Fibroblast of gingiva (primary cell): Measurements from ENCODE around the gene VGLL2.
"Not testable (repeated sequence)": the region's sequence is repeated elsewhere in the genome, so short reads cannot be mapped to it uniquely, and the experiment has no call there.

ENCODE experiments used
- DNase-seq: peaks from one replicate; pipeline ENCODE4 v3.0.0-alpha.2; 2011; ENCODE audit warnings: low read depth

Gene VGLL2, protein sequence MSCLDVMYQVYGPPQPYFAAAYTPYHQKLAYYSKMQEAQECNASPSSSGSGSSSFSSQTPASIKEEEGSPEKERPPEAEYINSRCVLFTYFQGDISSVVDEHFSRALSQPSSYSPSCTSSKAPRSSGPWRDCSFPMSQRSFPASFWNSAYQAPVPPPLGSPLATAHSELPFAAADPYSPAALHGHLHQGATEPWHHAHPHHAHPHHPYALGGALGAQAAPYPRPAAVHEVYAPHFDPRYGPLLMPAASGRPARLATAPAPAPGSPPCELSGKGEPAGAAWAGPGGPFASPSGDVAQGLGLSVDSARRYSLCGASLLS

DNA sequence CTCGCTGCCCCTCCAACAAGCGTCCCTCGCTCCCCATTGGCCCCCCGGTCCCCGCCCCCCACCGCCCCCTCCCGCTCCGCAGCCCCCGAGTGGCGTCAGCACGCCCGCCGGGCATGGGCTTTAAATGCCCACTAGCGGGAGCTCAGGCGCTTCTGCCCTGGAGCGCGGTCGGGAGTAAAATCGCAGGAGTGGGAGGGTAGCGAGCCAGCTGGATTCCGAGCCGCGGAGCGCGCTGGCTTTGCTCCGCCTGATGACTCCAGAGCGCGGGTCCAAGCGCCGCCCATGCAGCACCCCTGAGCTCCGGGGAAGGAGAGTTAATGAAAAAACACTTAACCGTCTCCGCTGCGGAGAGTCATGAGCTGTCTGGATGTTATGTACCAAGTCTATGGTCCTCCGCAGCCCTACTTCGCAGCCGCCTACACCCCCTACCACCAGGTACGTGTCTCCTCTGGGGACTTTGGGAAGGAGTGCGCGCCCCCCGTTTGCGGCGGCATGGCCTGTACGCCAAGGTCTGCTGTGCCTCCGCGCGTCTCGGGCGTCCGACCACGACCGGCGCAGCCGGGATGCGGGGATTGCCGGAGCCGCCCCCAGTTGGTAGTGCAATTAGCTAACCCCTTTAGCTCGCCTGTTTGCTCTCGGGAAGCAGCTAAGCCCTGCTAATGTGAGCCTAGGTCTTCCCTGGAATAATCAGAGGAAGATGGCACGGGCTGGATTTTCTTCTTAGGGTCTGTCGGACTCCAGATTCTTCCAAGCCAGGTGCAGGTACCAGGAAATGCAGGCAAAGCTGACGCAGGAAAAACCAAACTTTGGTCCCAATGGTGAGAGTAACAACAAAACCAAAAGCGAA lies at the start of gene VGLL2:
VGLL2 (plus strand) TSS at position 149 of the 847 bp plus-strand sequence; CDS start at position 355, 206 bp downstream.
- peak; percentile 14 for DNase-seq

DNA sequence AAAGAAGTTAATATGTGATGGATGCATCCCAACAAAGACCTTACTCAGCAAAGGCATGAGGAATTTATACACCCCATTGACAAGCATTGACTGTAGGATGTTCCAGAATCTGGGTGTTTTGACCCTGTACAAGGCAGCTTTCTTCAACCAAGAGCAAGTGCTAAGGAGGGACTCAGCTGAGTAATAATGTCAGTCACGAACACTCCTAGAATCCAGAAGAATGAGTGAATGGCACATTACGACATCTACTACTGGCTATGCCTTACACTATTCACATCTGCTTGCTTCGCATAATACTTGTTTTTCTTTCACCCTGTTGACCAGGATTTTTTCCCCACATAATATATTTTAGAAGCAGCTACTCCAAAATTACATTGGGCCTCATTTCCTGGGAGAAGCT lies 42.5 kb upstream of the VGLL2 start:
- DNase-seq, result no peak

DNA sequence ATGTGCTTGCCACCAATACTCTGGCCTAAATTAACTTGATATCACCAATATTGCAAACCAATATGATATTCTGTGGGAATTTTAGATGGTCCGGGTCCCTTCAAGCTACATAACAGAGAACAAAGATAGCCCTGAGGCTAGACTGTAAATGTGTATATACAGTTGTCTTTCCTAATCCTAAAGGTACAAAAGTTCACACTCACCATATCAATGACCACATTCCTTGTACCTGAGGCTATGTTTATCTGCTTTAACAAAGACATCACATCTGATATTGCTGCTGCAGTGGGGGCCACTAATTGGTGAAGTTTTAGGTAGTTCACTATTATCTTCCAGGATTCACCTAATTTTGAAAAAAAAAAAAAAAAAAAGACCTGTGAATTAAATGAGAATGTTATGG lies 38.6 kb upstream of the VGLL2 start:
- no peak for DNase-seq

DNA sequence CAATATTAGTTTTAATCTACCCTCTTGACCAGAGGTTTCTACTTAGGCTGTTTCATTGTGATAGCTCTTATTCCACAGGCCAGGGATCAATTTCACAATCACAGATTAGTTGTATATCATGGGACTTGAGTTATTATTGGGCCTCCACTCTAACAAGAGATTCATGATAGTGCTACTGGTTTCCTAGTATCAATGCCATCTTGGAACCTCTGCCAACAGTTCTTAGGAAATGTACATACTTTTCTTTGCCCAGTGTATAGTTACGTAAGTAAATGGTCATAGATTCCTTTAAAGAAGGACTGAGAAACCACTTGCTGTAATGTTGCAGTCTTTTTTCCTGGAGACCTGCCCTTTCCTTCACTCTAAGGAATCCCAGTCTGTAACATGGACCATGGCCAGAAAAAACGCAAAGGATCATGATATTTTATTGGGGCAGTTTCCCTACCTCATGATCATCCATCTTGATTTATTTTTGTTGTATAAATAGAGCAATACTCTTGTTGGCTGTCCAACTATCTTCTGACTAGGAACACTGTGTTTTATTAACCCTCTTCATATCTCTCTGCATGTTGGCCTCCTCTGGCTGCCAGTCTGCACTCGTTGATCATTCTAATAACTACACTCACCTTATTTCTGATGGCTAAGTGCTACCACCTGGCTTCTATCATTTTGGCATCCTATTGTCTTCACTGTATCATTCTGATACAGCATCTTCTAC lies 38.0 kb upstream of the VGLL2 start:
- peak; percentile 21 for DNase-seq

DNA sequence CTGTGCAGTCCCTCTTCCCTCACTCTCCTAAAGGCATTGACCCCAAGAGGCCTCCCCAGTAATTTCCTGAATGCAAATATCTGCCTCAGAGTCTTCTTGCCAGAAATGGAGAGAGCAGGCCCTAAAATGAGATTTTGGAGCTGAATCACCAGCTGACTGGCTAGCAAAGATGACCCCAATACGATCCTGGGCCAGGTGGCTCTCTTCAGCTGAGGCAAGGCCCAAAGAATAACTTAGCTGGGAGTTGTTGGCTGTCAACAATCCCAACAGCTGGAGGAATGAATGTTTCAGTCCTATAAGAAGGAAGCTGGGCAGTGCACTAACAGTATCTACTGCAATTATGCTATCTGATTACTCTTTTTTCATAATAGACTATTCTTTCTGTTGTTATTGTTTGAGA lies 37.2 kb upstream of the VGLL2 start:
- no peak for DNase-seq

DNA sequence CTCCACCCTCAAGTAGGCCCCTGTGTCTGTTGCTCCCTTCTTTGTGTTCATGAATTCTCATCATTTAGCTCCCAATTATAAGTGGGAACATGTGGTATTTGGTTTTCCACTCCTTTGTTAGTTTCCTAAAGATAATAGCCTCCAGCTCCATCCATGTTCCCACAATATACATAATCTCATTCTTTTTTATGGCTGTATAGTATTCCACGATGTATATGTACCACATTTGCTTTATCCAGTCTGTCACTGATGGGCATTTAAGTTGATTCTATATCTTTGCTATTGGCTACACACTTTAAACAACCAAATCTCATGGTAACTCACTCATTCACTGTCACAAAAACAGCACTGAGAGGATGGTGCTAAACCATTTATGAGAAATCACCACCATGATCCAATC lies 35.5 kb upstream of the VGLL2 start:
- DNase-seq, result no peak

DNA sequence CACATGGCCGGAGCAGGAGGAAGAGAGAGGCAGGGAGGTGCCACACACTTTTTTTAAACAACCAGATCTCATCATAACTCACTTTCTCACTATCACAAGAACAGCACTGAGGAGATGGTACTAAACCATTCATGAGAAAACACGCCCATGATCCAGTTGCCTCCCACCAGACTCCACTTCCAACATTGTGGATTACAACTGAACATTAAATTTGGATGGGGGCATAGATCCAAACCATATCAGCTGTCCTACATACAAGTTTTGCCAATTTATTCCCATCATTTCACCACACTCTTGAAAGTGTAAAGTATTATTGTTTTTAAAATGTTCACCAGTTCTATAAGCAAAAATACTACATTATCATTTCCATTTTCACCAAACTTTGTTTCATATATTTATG lies 33.9 kb upstream of the VGLL2 start:
- no peak for DNase-seq

DNA sequence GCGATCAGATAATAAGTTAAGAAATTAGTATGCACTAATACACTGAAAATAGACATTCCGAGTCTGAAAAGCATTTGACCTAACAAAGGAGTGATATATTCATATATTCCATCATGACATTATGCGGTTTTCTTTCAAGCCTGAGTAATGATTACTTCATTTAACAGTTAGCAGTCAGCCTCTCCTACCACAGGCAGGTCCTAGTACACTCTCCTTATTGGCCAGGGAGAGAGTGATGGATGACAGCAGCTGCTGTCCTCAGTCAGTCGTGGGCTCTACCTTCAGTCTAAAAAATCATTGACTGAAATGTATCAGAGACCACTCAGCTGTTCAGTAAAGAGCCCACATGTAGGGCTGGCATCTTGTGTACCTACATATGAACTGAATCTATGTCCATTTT lies 33.2 kb upstream of the VGLL2 start:
- no peak for DNase-seq

DNA sequence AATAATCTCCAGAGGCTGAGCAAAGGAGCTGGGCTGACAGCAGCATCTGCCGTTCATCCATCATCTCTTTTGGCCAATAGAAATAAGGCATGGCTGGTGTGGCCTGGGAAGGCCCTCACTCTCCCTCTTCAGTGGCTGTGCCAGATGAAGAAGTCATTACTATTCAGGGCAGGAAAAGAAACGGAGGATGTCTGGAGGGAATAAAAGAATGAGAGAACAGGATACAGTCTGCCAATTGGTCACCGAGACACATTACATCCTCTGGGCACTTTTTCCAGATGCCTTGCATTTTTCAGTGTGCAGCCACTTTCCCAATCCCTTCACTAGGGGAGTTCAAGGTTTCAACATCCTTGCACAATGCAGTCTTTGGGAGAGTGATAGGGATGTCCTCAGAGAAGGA lies 32.2 kb upstream of the VGLL2 start:
- DNase-seq, result peak; percentile 16

DNA sequence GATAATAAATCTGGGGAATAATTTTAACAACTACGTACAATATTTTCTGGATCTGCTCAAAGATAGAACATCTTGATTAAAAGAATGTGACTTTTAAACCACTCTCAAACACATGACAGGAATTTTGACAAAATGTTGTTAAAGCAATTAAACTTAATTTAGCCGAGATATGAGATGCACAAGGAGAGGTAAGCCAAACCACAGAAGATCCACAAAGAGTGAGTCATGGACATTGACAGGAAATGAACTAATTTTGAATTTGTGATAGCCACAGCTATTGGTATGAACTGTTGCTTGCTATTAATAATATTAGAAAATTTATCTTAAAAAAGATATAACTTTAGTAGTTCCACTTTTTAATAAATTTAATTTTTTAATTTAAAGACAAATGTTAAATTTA lies 27.8 kb upstream of the VGLL2 start:
- no peak for DNase-seq

DNA sequence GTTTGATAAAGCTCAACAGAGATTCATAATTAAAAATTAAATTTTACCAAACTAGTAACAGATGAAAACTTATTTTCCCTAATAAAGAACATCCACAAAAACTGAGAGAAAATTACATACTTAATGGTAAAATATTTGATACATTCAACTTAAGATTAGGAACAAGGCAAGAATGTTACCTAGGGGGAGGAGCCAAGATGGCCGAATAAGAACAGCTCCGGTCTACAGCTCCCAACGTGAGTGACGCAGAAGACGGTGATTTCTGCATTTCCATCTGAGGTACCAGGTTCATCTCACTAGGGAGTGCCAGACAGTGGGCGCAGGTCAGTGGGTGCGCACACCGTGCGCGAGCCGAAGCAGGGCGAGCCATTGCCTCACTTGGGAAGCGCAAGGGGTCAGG lies 20.8 kb upstream of the VGLL2 start:
- not testable (repeated sequence) for DNase-seq

DNA sequence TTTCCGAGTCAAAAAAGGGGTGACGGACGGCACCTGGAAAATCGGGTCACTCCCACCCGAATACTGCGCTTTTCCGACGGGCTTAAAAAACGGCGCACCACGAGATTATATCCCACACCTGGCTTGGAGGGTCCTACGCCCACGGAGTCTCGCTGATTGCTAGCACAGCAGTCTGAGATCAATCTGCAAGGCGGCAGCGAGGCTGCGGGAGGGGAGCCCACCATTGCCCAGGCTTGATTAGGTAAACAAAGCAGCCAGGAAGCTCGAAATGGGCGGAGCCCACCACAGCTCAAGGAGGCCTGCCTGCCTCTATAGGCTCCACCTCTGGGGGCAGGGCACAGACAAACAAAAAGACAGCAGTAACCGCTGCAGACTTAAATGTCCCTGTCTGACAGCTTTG lies 20.4 kb upstream of the VGLL2 start:
- not testable (repeated sequence) for DNase-seq

DNA sequence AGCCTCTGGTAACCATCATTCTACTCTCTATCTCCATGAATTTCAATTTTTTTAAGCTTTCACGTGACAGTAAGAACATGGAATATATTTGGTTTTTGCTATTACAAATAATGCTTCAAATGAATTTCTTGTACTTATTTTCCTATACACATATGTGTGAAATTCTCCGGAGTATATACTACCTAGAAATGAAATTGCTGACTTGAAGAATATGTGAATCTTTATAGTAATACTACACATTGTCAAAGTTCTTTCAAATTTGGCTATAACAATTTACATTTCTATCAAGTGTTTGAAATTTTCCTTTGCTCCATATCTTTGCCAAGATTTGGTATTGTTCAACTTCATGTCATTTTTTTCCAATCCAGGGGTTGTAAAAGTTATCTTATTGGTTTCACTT lies 11.6 kb upstream of the VGLL2 start:
- no peak for DNase-seq

DNA sequence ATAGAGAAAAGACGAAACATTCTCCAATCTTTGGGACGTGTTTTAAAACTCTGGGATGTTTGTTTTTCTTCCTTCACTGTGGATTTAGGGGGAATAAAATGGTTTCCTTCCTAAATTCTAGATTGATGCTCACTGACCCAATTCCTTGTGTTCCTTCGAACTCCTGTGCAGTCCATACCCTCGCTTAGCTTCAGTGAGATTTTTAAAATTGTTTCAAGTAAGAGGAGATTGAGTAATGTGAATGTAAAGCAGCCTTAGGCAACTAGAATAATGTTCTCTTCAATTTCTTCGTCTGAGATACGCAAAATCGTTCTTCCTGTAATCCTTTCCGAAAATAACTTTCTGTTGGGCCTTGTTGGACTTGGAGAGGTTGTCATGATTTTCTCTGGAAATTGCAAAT lies 2.6 kb upstream of the VGLL2 start:
- no peak for DNase-seq

DNA sequence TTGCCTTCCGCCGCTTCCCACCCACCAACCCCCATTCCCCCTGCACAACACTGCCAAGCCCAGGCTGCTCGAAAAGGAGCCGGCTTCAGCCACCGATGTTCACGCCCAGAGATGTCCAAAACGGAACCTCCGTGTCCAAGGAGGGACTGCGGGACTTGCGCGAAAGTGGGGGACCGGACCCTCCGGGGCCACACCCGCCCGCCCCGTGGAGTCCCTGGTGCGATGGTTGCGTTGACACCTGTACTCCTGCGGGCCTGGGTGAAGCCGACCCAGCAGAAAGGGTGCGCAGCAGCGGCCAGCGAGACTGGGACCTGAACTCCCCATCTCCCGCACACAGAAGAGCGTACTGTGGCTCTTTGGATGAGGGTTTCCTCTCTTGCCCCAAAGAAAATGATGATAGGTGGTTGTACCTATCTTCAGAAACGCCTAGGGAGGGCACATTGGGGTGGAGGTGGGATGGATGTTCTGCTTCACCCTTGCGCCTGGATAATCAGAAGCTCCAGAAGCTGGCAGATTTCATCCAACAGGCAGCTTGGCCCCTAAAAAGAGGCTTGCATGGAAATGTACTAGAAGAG lies 1.9 kb upstream of the VGLL2 start:
- DNase-seq, result no peak

DNA sequence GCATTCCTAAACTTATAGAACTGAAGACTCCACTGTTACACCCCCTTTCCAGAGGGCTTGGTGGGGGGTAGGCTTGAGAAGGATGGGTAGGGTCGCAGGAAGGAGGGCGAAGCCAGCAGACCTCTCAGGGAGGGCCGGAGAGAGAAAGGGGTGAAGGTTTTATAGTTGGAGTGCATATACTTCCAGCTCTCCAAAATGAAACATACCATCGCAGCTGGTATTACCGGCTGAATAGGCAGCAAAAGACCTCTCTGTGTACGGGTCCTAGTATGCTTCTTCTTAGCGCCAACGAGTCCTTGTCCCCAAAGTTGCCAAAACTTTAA lies 1.0 kb upstream of the VGLL2 start:
- no peak for DNase-seq

DNA sequence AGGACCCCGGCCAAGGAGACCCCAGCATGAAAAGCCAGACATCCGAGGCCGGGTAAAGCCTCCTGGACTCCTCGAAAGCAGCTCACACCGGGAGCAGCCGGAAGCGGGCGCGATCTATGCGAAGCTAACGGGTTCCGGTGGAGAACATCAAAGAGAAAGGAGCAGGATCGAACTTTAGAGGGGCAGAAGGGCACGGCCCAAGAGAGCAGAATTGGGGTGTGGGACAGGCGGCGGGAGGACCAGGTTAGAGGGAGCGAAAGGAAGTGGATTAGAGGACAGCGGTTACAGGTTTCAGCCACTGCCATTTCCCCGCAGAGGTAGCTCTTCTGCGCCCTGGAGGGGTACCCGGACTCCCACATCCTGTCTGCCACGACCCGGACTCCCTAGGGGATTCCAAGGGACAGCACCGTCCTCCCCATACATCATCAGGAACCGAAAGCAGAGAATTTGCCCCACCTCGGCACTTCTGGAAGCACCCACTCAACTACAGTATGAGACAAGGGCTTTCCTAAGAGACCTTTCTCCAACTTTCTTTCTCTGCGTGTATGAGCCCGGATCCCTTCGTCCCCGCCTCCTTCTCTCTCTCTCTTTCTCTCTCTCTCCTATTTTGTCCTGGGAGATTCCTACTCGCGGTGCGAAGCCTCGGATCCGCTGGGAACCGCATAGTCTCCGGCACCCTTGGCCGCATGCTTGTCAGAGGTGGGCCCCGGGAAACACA lies 507 bp upstream of the VGLL2 start:
- no peak for DNase-seq

DNA sequence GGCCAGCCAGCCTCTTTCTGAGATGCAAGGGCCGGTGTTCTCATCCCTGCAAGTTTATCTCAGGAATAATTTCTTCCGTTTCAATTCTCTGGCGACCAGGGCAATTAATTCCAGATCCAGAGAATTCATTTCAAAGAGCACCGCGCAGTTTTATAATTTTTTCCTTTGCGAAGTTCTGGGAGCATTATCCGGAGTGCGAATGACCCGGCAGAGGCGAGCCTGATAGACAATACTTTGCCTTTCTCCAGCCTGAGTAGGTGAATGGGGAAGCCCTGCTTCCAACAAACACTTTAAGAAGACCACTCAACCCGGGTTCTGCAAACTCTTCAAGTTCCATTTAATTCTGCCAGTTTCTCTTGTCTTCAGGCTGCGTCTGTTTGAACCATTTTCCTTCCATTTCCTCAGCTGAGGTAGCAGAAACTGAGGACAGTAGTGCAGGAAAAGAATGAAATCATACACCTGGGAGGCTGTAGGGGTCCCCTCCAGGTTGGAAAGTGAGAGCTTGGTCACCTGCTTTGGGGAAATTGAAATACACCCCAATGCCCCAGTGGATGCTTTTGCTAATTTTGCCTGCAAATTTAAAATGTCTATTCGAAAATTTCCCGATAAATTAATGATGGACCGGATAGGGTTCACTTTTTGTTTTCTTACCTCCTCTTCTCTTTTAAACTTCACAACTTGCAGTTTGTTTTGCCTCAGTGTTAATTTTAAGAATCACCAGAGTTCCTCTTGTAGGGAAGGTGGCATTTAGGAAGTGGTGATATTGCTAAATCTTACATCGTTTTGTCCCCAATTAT lies 1.1 kb downstream of the VGLL2 start:
- DNase-seq, result no peak

DNA sequence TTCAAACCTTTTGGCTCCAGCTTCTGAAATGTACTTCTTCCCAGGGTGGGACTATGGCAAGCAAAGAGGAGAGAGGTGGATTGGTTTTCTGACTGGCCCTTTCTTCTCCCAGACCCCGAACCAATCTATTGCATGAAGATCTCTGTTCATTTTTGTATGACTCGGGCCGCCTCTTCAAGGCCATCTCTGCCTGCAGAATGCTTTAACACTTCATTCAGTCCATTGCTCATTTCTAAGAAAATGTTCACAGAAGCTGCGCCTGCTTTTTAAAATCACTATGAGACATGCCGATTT lies 1.6 kb downstream of the VGLL2 start:
- DNase-seq, result no peak

DNA sequence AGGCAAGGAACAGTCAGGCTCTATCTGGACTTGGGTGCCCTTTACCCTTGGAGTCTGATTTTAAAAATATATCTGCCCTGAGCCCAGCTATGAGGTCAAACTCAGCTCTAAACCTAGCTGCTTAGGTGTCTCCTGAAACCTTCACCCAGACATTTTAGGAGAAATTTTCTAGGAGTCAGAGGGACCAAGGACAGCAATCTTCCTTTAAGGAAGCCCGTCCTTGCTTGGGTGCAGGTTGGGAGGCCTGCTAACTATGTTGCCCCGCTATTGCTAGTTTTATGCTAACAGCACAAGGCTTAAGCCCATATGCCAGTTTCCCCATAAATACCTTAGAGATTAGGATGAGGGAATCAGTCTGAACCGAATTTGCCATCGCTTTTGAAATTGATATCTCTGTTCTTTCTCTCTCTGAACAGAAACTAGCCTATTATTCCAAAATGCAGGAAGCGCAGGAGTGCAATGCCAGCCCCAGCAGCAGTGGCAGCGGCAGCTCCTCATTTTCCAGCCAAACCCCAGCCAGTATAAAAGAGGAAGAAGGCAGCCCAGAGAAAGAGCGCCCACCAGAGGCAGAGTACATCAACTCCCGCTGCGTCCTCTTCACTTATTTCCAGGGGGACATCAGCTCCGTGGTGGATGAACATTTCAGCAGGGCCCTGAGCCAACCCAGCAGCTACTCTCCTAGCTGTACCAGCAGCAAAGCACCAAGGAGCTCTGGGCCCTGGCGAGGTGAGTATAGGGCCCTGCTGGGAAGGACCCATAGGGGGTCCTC lies 2.6 kb downstream of the VGLL2 start:
- no peak for DNase-seq

DNA sequence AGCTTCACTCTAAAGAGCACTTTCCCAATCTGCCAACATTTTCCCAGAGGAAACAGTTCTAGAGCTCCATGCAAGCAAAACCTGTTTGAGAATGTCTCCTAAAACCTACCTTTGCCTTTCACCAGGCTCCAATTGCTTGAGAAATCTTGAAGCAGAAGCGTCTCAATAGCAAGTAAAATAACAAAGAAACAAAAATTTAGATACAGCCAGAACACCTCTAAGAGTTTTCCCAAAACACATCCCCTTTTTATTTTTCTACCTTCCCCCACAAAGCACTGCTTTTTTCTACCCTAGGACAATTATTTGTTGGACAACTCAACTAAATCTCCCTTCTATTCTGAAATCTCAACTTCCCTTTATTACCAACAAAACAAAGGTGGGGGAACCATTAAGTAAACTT lies 3.6 kb downstream of the VGLL2 start:
- no peak for DNase-seq
